ENCODE measurements around the gene PSMA1. TPM values are rescaled to one million over a fixed set of nuclear protein-coding genes. Genes with fewer than 3 reads are reported as not detected.
A peak's percentile ranks its signal among the peaks of the same experiment; 100 is the strongest.

PSMA1 gene
- total and polyA plus RNA-seq, 4 donors, result 129 to 250 (median 150) TPM

DNA sequence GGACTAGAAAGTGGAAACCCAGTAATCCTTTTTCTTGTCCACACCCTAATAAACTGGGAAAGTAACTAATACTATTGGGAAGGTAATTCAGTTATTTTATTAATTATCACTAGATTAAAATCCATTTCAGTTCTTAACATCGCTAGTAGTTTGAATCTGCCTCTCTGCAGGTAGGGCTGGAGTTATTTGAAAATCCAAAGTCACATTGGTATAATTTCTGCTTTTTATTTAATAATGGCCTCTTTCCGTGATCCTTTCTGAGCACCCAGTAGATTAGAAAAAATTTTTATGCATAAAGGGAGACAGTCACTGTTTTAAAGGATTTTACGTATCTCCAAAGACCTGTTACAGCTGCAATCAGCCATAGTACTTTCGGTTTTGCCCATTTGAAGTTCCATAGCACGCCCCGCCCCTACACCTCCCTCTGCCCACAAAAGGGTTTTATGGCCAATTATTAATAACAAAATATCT is 20.0 kb downstream of the PSMA1 start:
- peak overlapping the region; percentile 83 to 91 for H3K9ac ChIP-seq (ENCODE audit: insufficient read depth in 1 of 2, low read length in 2 of 2)
- H3K27me3 ChIP-seq (ENCODE audit: control insufficient read depth in 3 of 3, insufficient read depth in 3 of 3, low read length in 2 of 3), result no peaks in the 10 kb centered on the region
- WGBS, 2 donors, result 2 to 4% methylated on average over 6 of the region's 6 CpGs
- no peak overlapping the region for H3K4me3 ChIP-seq
- no peaks in the 10 kb centered on the region for H3K9me3 ChIP-seq (ENCODE audit: control insufficient read depth in 4 of 4, insufficient read depth in 3 of 4, low read length in 3 of 4)
- DNase-seq (peak; percentile 42 to 82 (median 76)), ATAC-seq (ENCODE audit: insufficient read depth, low FRiP score) (peak; percentile 73)
- TF ChIP-seq, protein P1, sequence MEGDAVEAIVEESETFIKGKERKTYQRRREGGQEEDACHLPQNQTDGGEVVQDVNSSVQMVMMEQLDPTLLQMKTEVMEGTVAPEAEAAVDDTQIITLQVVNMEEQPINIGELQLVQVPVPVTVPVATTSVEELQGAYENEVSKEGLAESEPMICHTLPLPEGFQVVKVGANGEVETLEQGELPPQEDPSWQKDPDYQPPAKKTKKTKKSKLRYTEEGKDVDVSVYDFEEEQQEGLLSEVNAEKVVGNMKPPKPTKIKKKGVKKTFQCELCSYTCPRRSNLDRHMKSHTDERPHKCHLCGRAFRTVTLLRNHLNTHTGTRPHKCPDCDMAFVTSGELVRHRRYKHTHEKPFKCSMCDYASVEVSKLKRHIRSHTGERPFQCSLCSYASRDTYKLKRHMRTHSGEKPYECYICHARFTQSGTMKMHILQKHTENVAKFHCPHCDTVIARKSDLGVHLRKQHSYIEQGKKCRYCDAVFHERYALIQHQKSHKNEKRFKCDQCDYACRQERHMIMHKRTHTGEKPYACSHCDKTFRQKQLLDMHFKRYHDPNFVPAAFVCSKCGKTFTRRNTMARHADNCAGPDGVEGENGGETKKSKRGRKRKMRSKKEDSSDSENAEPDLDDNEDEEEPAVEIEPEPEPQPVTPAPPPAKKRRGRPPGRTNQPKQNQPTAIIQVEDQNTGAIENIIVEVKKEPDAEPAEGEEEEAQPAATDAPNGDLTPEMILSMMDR (IDR thresholded peaks at IDR 0.05; ENCODE audit: control extremely low read depth, extremely low read depth), result no peak
- peaks cover 3 to 37% (median 11%) of the 10 kb centered on the region in 4 donors for H3K36me3 ChIP-seq (ENCODE audit: control insufficient read depth in 4 of 4, insufficient read depth in 4 of 4, low read length in 4 of 4)
- peak overlapping the region in 1 of 2 donors; percentile 89 for H3K27ac ChIP-seq (ENCODE audit: low read depth in 1 of 2, low read length in 1 of 2)
- peaks cover 0 to 8% (median 5%) of the 10 kb centered on the region in 5 donors for H3K4me1 ChIP-seq (ENCODE audit: control insufficient read depth in 5 of 5, insufficient read depth in 5 of 5, low read length in 5 of 5)

DNA sequence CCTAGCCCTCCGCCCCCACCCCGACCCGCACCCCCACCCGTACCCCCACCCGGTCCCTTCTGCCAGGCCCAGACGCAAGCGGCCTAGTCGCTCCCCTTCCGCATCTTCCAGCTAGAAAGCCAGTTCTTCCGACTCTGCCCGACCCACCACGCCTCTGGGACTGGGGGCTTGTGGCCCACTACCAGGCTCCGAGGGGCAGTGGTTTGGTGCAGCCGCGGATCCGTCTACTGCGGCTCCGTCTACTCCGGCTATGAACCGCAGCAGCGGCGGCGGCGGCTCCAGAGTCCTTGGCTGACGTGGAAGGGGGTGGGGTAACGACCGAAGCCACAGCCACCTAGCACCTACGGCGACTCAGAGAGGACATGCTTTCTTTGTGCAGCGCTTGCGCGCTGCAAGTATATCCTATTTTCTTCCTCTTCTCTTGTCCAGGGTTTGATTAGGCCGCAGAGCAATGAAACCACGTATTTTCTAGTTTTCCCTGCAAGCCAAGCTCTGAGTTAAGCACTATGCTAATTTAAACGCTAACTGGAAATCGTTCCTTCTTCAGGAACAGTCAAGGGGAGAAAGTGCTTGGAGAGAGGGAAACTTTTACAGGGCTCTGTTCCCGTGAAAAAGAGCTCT is 20.5 kb downstream of the PSMA1 start, which contains the start of gene COPB1:
COPB1 (minus strand) TSS at position 252 of the 621 bp plus-strand sequence. CDS start 883 bp downstream, outside the sequence.
- Histone ChIP-seq H3K4me3 (peak within 1 kb of the TSS; percentile 97), H3K36me3 (ENCODE audit: control insufficient read depth in 4 of 4, insufficient read depth in 4 of 4, low read length in 4 of 4) (peaks cover 3 to 35% (median 9%) of the 10 kb centered on the region in 4 donors), H3K27me3 (ENCODE audit: control insufficient read depth in 3 of 3, insufficient read depth in 3 of 3, low read length in 2 of 3) (no peaks in the 10 kb centered on the region), H3K27ac (ENCODE audit: low read depth in 1 of 2, low read length in 1 of 2) (peak within 1 kb of the TSS; percentile 89 to 99), H3K9ac (ENCODE audit: insufficient read depth in 1 of 2, low read length in 2 of 2) (peak within 1 kb of the TSS; percentile 83 to 93), H3K9me3 (ENCODE audit: control insufficient read depth in 4 of 4, insufficient read depth in 3 of 4, low read length in 3 of 4) (no peaks in the 10 kb centered on the region), H3K4me1 (ENCODE audit: control insufficient read depth in 5 of 5, insufficient read depth in 5 of 5, low read length in 5 of 5) (peaks cover 0 to 8% (median 5%) of the 10 kb centered on the region in 5 donors)
- TF ChIP-seq, protein P1 (IDR thresholded peaks at IDR 0.05; ENCODE audit: control extremely low read depth, extremely low read depth), result no peak
- 0% methylated on average over 35 to 37 of the region's 37 CpGs for whole genome bisulfite sequencing, 2 donors
- DNase-seq (peak; percentile 94 to 98 (median 96)), ATAC-seq (ENCODE audit: insufficient read depth, low FRiP score) (peak; percentile 98)

DNA sequence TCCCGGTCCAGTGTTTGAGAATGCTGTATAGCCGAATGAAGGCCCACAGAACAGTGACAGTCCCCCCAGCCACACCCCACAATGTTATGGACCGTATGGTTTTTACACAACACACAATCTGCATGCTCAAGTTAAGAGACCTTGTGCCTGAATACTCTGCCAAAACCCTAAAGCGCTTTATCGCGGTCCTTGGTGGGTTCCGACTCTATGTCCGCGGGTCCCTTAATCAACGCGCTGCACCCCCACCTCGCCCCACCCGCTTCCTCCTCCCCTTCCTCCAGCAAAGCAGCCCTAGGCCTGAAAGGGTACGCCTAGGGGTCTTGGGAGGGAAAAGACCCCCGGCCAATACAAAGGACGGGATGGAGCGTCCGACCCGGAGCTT is 21.0 kb downstream of the PSMA1 start:
- Histone ChIP-seq H3K36me3 (ENCODE audit: control insufficient read depth in 4 of 4, insufficient read depth in 4 of 4, low read length in 4 of 4) (peaks cover 2 to 33% (median 7%) of the 10 kb centered on the region in 4 donors), H3K27me3 (ENCODE audit: control insufficient read depth in 3 of 3, insufficient read depth in 3 of 3, low read length in 2 of 3) (no peaks in the 10 kb centered on the region), H3K27ac (ENCODE audit: low read depth in 1 of 2, low read length in 1 of 2) (peak overlapping the region; percentile 89 to 99), H3K4me3 (peak overlapping the region; percentile 97), H3K4me1 (ENCODE audit: control insufficient read depth in 5 of 5, insufficient read depth in 5 of 5, low read length in 5 of 5) (peaks cover 0 to 8% (median 5%) of the 10 kb centered on the region in 5 donors), H3K9me3 (ENCODE audit: control insufficient read depth in 4 of 4, insufficient read depth in 3 of 4, low read length in 3 of 4) (no peaks in the 10 kb centered on the region), H3K9ac (ENCODE audit: insufficient read depth in 1 of 2, low read length in 2 of 2) (peak overlapping the region; percentile 83 to 93)
- ATAC-seq (ENCODE audit: insufficient read depth, low FRiP score) (peak; percentile 22), DNase-seq (peak in 2 of 3 donors; percentile 56 to 66)
- WGBS, 2 donors, result 0 to 1% methylated on average over 19 of the region's 19 CpGs
- TF ChIP-seq, protein P1 (IDR thresholded peaks at IDR 0.05; ENCODE audit: control extremely low read depth, extremely low read depth), result no peak

All from lung (tissue), 12 donors.